ENCODE results near the gene PLXND1. TPM values are rescaled to one million over a fixed set of nuclear protein-coding genes. Genes with fewer than 3 reads are reported as not detected.
A peak's percentile ranks its signal among the peaks of the same experiment; 100 is the strongest.

The PLXND1 gene
- total RNA-seq, 2 donors from 2014 or later = 47.7 to 135 TPM

- Histone ChIP-seq H3K27ac (no peak overlapping the region), H3K9me3 (no peaks in the 10 kb centered on the region), H3K4me1 (peaks cover 28% of the 10 kb centered on the region), H3K4me3 (no peak overlapping the region), H3K36me3 (replicated peaks in 1 of 2; ENCODE audit: insufficient read depth in 1 of 2, low read depth in 2 of 2) (no peaks in the 10 kb centered on the region), H3K27me3 (no peaks in the 10 kb centered on the region)
- no peak for DNase-seq
- 67 to 71% methylated on average over 16 to 18 of the region's 18 CpGs for WGBS, 2 donors
- intact Hi-C loops (cut with DNase I) = no loop called here
- TF ChIP-seq POLR2A (IDR thresholded peaks at IDR 0.05) = no peak
- no peak for TF ChIP-seq CTCF (IDR thresholded peaks at IDR 0.05)
- no peak for ATAC-seq
Measured at GRCh38 chr3:129620828-129621559, 14.5 kb upstream of the PLXND1 start.

DNA sequence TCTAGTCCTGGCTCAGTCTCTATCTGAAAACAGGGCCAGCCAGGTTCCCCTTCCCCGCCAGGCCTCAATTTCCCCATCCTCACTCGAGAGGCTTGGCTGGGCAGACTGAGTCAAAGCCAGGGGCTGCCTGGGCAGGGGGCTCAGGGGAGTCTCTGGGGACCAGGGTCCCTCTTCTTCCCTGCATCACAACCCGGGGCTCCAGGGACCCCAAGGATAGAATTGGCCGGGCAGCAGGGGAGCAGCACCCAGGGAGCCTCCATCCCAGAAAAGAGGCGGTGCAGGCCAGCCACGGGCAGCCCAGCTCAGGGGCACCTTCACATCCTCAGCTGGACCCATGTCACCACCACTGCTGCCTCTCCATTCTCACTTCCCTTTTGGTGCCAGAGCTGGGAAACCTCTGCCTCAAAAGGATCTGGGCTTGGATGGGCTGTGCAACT is 13.3 kb upstream of the PLXND1 start:
- H3K27ac ChIP-seq = no peak overlapping the region
- H3K9me3 ChIP-seq = no peaks in the 10 kb centered on the region
- no peaks in the 10 kb centered on the region for H3K36me3 ChIP-seq (replicated peaks in 1 of 2; ENCODE audit: insufficient read depth in 1 of 2, low read depth in 2 of 2)
- TF ChIP-seq POLR2A (IDR thresholded peaks at IDR 0.05) = no peak
- no peak for TF ChIP-seq CTCF (IDR thresholded peaks at IDR 0.05)
- DNase-seq (no peak), ATAC-seq (no peak)
- H3K4me1 ChIP-seq = peaks cover 20% of the 10 kb centered on the region
- WGBS, 2 donors = 40 to 71% methylated on average over 1 to 6 of the region's 6 CpGs
- no peaks in the 10 kb centered on the region for H3K27me3 ChIP-seq
- intact Hi-C loops (cut with DNase I) = loop anchor here (10.0 kb wide), 1 partner anchor 135 kb away; no protein-coding TSS in a partner anchor
- H3K4me3 ChIP-seq = no peak overlapping the region

- H3K36me3 ChIP-seq (replicated peaks in 1 of 2; ENCODE audit: insufficient read depth in 1 of 2, low read depth in 2 of 2) = no peaks in the 10 kb centered on the region
- intact Hi-C loops (cut with DNase I) = loop anchor here (10.0 kb wide), 1 partner anchor 134 kb away; no protein-coding TSS in a partner anchor
- no peaks in the 10 kb centered on the region for H3K9me3 ChIP-seq
- H3K4me3 ChIP-seq = no peak overlapping the region
- H3K4me1 ChIP-seq = peaks cover 20% of the 10 kb centered on the region
- no peak for ATAC-seq
- TF ChIP-seq POLR2A (IDR thresholded peaks at IDR 0.05) (no peak), CTCF (IDR thresholded peaks at IDR 0.05) (no peak)
- 60 to 73% methylated on average over 10 to 22 of the region's 23 CpGs for WGBS, 2 donors
- H3K27ac ChIP-seq = no peak overlapping the region
- DNase-seq = peak in 1 of 4 donors; percentile 13
- no peaks in the 10 kb centered on the region for H3K27me3 ChIP-seq
Measured at GRCh38 chr3:129618901-129619671, 12.6 kb upstream of the PLXND1 start.

GRCh38 chr3:129618186-129618820 is 11.8 kb upstream of the PLXND1 start:
- DNase-seq (no peak), ATAC-seq (no peak)
- Histone ChIP-seq H3K36me3 (replicated peaks in 1 of 2; ENCODE audit: insufficient read depth in 1 of 2, low read depth in 2 of 2) (no peaks in the 10 kb centered on the region), H3K4me3 (no peak overlapping the region), H3K9me3 (no peaks in the 10 kb centered on the region), H3K27ac (no peak overlapping the region), H3K27me3 (no peaks in the 10 kb centered on the region), H3K4me1 (peaks cover 13% of the 10 kb centered on the region)
- WGBS, 2 donors = 73 to 75% methylated on average over 11 to 15 of the region's 15 CpGs
- intact Hi-C loops (cut with DNase I) = loop anchor here (10.0 kb wide), 1 partner anchor 134 kb away; no protein-coding TSS in a partner anchor
- TF ChIP-seq POLR2A (IDR thresholded peaks at IDR 0.05) (no peak), CTCF (IDR thresholded peaks at IDR 0.05) (no peak)

All from body of pancreas (tissue), 4 donors.